Kidney (tissue), 14 donors: ENCODE results near the gene PRDM16. TPM values are rescaled to one million over a fixed set of nuclear protein-coding genes. Genes with fewer than 3 reads are reported as not detected.

Experiments
- DNase-seq, 5 donors: peaks; one replicate each; pipeline ENCODE4 v3.0.0-alpha.2; 2013 to 2020
- FAIRE-seq: peaks from 2 replicates; lab custom pipeline; 2012; peaks lifted over from hg19 to GRCh38; lab: Jason Lieb, UNC
- H3K27ac ChIP-seq, 2 donors: one replicate each; pipeline ENCODE4 v1.7.0; 2013; ENCODE audit warnings: low read depth in 2 of 2, low read length in 2 of 2, inconsistent platforms in 1 of 2
- H3K27me3 ChIP-seq: one replicate; pipeline ENCODE4 v1.7.1; 2013; ENCODE audit warnings: low read length, inconsistent platforms; ENCODE audit not compliant: control insufficient read depth, insufficient read depth
- H3K36me3 ChIP-seq, 3 donors: one replicate each; pipeline versions ENCODE4 v1.7.0 to v1.7.1; 2013; ENCODE audit warnings: low read length in 3 of 3, control low read depth in 1 of 3, inconsistent platforms in 1 of 3; ENCODE audit not compliant: insufficient read depth in 3 of 3, control insufficient read depth in 2 of 3
- H3K4me1 ChIP-seq, 3 donors: one replicate each; pipeline versions ENCODE4 v1.7.0 to v1.7.1; 2013; ENCODE audit warnings: low read length in 3 of 3, inconsistent platforms in 1 of 3, low read depth in 1 of 3; ENCODE audit not compliant: control insufficient read depth in 2 of 3, insufficient read depth in 2 of 3
- H3K4me3 ChIP-seq, 3 donors: one replicate each; pipeline versions ENCODE4 v1.7.0 to v1.8.1; 2013; ENCODE audit warnings: low read length in 3 of 3, control low read depth in 1 of 3, inconsistent platforms in 1 of 3
- H3K9ac ChIP-seq, 3 donors: one replicate each; pipeline versions ENCODE4 v1.7.0 to v1.7.1; 2013; ENCODE audit warnings: low read length in 3 of 3, control low read depth in 1 of 3, inconsistent platforms in 1 of 3
- H3K9me3 ChIP-seq, 3 donors: one replicate each; pipeline versions ENCODE4 v1.7.0 to v1.7.1; 2013; ENCODE audit warnings: low read length in 3 of 3, control low read depth in 1 of 3, inconsistent platforms in 1 of 3; ENCODE audit not compliant: control insufficient read depth in 2 of 3, insufficient read depth in 1 of 3
- intact Hi-C: fragments of 100-400 bp; cut with DNase I; formaldehyde crosslinking; loops from one replicate; pipeline ENCODE4 v1.11.1; 2022
- polyA plus RNA-seq: library from polyadenylated mRNA; stranded (reverse); fragments of 350-450 nt; fragmentation: Illumina TruSeq; extraction: RNeasy Lipid Tissue Mini Kit (QIAGEN cat#74804); gene quantifications from one replicate; pipeline ENCODE4 v1.2.3, GENCODE V29; 2014; ENCODE audit warnings: low read depth, low replicate concordance; ENCODE audit not compliant: insufficient read depth
- total RNA-seq: library from RNA; stranded (reverse); fragmentation: NEBNext Ultra II Directional; extraction: Animal tissue kit (Norgen Biotek cat#: 25700); gene quantifications from one replicate; pipeline ENCODE4 v1.2.1, GENCODE V29; 2021
- TF ChIP-seq, protein P1 (sequence below): IDR thresholded peaks from 3 replicates; pipeline ENCODE4 v1.5.1; 2012; ENCODE audit warnings: mild to moderate bottlenecking, moderate library complexity, borderline replicate concordance; ENCODE audit not compliant: insufficient read depth; ENCODE audit errors: extremely low read depth
- donor health status: control.
- donor health status: control.
- donor health status: control.
- donor health status: control.
- donor health status: control.
- donor health status: DM: yes; HTN: yes; CAD: no.
- donor health status: Normal renal cell carcinoma (clear cell type).

The PRDM16 gene
- total and polyA plus RNA-seq, 2 donors from 2014 or later, result 3.0 to 21.9 TPM

- H3K4me3 ChIP-seq, result no peak overlapping the region
- peak in 3 of 5 donors; percentile 41 to 47 (median 46) for DNase-seq
- peaks cover 0 to 22% (median 0%) of the 10 kb centered on the region in 3 donors for H3K4me1 ChIP-seq
- intact Hi-C loops, result no loop called here
- H3K27ac ChIP-seq, result no peak overlapping the region
- TF ChIP-seq, protein P1, sequence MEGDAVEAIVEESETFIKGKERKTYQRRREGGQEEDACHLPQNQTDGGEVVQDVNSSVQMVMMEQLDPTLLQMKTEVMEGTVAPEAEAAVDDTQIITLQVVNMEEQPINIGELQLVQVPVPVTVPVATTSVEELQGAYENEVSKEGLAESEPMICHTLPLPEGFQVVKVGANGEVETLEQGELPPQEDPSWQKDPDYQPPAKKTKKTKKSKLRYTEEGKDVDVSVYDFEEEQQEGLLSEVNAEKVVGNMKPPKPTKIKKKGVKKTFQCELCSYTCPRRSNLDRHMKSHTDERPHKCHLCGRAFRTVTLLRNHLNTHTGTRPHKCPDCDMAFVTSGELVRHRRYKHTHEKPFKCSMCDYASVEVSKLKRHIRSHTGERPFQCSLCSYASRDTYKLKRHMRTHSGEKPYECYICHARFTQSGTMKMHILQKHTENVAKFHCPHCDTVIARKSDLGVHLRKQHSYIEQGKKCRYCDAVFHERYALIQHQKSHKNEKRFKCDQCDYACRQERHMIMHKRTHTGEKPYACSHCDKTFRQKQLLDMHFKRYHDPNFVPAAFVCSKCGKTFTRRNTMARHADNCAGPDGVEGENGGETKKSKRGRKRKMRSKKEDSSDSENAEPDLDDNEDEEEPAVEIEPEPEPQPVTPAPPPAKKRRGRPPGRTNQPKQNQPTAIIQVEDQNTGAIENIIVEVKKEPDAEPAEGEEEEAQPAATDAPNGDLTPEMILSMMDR, result no peak
- FAIRE-seq, result no peak
- peaks cover 0 to 7% (median 0%) of the 10 kb centered on the region in 3 donors for H3K9me3 ChIP-seq
- H3K36me3 ChIP-seq, result peaks cover 0 to 9% (median 0%) of the 10 kb centered on the region in 3 donors
- H3K9ac ChIP-seq, result no peak overlapping the region
- H3K27me3 ChIP-seq, result peaks cover 2% of the 10 kb centered on the region
Measured at GRCh38 chr1:3183411-3183810, 114.4 kb downstream of the PRDM16 start.

- intact Hi-C loops, result no loop called here
- Histone ChIP-seq H3K27me3 (peaks cover 2% of the 10 kb centered on the region), H3K9ac (no peak overlapping the region), H3K4me3 (no peak overlapping the region), H3K27ac (no peak overlapping the region), H3K4me1 (peaks cover 0 to 23% (median 0%) of the 10 kb centered on the region in 3 donors), H3K9me3 (peaks cover 0 to 7% (median 0%) of the 10 kb centered on the region in 3 donors), H3K36me3 (peaks cover 0 to 9% (median 0%) of the 10 kb centered on the region in 3 donors)
- FAIRE-seq, result no peak
- DNase-seq, result no peak
- TF ChIP-seq, protein P1, result no peak
Measured at GRCh38 chr1:3183813-3184212, 114.8 kb downstream of the PRDM16 start.

GRCh38 chr1:3184666-3185065 lies 115.7 kb downstream of the PRDM16 start:
- Histone ChIP-seq H3K27me3 (peaks cover 2% of the 10 kb centered on the region), H3K27ac (no peak overlapping the region), H3K36me3 (peaks cover 0 to 9% (median 0%) of the 10 kb centered on the region in 3 donors), H3K9ac (no peak overlapping the region), H3K4me1 (peaks cover 0 to 26% (median 0%) of the 10 kb centered on the region in 3 donors), H3K4me3 (no peak overlapping the region), H3K9me3 (peaks cover 0 to 7% (median 0%) of the 10 kb centered on the region in 3 donors)
- TF ChIP-seq, protein P1, result no peak
- intact Hi-C loops, result no loop called here
- DNase-seq (no peak), FAIRE-seq (no peak)
